Mesenchymal stem cell (in vitro differentiated cells and primary cell): ENCODE results near the gene CERS6.
A peak's percentile ranks its signal among the peaks of the same experiment; 100 is the strongest.

ENCODE experiments used
- DNase-seq: peaks from one replicate; pipeline ENCODE4 v3.0.0-alpha.2; 2013
- H2AFZ ChIP-seq: one replicate; pipeline ENCODE4 v1.6.1; 2013; ENCODE audit warnings: low read depth, mild to moderate bottlenecking, control low read depth, inconsistent platforms, low read length, moderate library complexity
- H2AK5ac ChIP-seq: 2 replicates; pipeline ENCODE4 v1.6.1; 2013; ENCODE audit warnings: low read length, moderate library complexity, mild to moderate bottlenecking, inconsistent platforms; ENCODE audit not compliant: severe bottlenecking
- H2BK120ac ChIP-seq: one replicate; pipeline ENCODE4 v1.6.1; 2013; ENCODE audit warnings: low read depth, mild to moderate bottlenecking, inconsistent platforms, low read length, moderate library complexity
- H2BK12ac ChIP-seq, 2 experiments: one replicate each; pipeline ENCODE4 v1.6.1; 2013; ENCODE audit warnings: inconsistent platforms in 2 of 2, low read length in 2 of 2, mild to moderate bottlenecking in 2 of 2, moderate library complexity in 2 of 2, control low read depth in 1 of 2
- H2BK15ac ChIP-seq: one replicate; pipeline ENCODE4 v1.6.1; 2013; ENCODE audit warnings: mild to moderate bottlenecking, low read depth, inconsistent platforms; ENCODE audit not compliant: poor library complexity, severe bottlenecking
- H2BK5ac ChIP-seq: 2 replicates; pipeline ENCODE4 v1.6.1; 2013; ENCODE audit warnings: low read depth, mild to moderate bottlenecking, low read length, control low read depth, inconsistent platforms; ENCODE audit not compliant: poor library complexity, severe bottlenecking
- H3K14ac ChIP-seq, 2 experiments: one replicate each; pipeline ENCODE4 v1.6.1; 2013; ENCODE audit warnings: inconsistent platforms in 2 of 2, low read length in 2 of 2, control low read depth in 1 of 2, mild to moderate bottlenecking in 1 of 2, moderate library complexity in 1 of 2
- H3K18ac ChIP-seq, 2 experiments: one replicate each; pipeline ENCODE4 v1.6.1; 2013; ENCODE audit warnings: inconsistent platforms in 2 of 2, low read length in 2 of 2, control low read depth in 1 of 2, low read depth in 1 of 2, mild to moderate bottlenecking in 1 of 2
- H3K23ac ChIP-seq, 2 experiments: one replicate each; pipeline ENCODE4 v1.6.1; 2013; ENCODE audit warnings: inconsistent platforms in 2 of 2, low read length in 2 of 2, mild to moderate bottlenecking in 2 of 2, moderate library complexity in 2 of 2, control low read depth in 1 of 2
- H3K27ac ChIP-seq: 2 replicates; pipeline ENCODE4 v1.5.1; 2013; ENCODE audit warnings: mild to moderate bottlenecking, moderate library complexity, low read length, control low read depth, inconsistent platforms; ENCODE audit not compliant: poor library complexity, severe bottlenecking
- H3K27me3 ChIP-seq, 2 experiments: 2 replicates each; pipeline versions ENCODE4 v1.6.1 to v1.7.0; 2013; ENCODE audit warnings: low read length in 2 of 2, mild to moderate bottlenecking in 2 of 2, moderate library complexity in 2 of 2, control low read depth in 1 of 2, inconsistent platforms in 1 of 2; ENCODE audit not compliant: control insufficient read depth in 1 of 2, insufficient read depth in 1 of 2
- H3K36me3 ChIP-seq, 2 experiments: 2 replicates each; pipeline versions ENCODE4 v1.6.1 to v1.7.0; 2013; ENCODE audit warnings: low read length in 2 of 2, control low read depth in 1 of 2, inconsistent platforms in 1 of 2, low read depth in 1 of 2, mild to moderate bottlenecking in 1 of 2; ENCODE audit not compliant: insufficient read depth in 2 of 2, control insufficient read depth in 1 of 2
- H3K4ac ChIP-seq, 2 experiments: one replicate each; pipeline ENCODE4 v1.6.1; 2013; ENCODE audit warnings: inconsistent platforms in 2 of 2, low read length in 2 of 2, mild to moderate bottlenecking in 2 of 2, moderate library complexity in 2 of 2, control low read depth in 1 of 2, low read depth in 1 of 2
- H3K4me1 ChIP-seq: 2 replicates; pipeline ENCODE4 v1.6.1; 2013; ENCODE audit warnings: low read depth, low read length, control low read depth; ENCODE audit not compliant: control insufficient read depth, insufficient read depth
- H3K4me2 ChIP-seq: 2 replicates; pipeline ENCODE4 v1.6.1; 2013; ENCODE audit warnings: low read length, mild to moderate bottlenecking, inconsistent platforms; ENCODE audit not compliant: poor library complexity, severe bottlenecking
- H3K4me3 ChIP-seq, 2 experiments: 2 replicates each; pipeline versions ENCODE4 v1.5.1 to v1.7.0; 2013; ENCODE audit warnings: low read length in 2 of 2, mild to moderate bottlenecking in 2 of 2, control low read depth in 1 of 2, low read depth in 1 of 2; ENCODE audit not compliant: insufficient read depth in 1 of 2
- H3K79me1 ChIP-seq: replicated peaks from 2 replicates; pipeline ENCODE4 v1.6.1; 2013; ENCODE audit warnings: mild to moderate bottlenecking, control low read depth, low read length, inconsistent platforms; ENCODE audit not compliant: poor library complexity, severe bottlenecking
- H3K9ac ChIP-seq: 2 replicates; pipeline ENCODE4 v1.7.0; 2013; ENCODE audit warnings: mild to moderate bottlenecking, low read length, moderate library complexity
- H3K9me3 ChIP-seq: 2 replicates; pipeline ENCODE4 v1.7.0; 2013; ENCODE audit warnings: mild to moderate bottlenecking, low read length; ENCODE audit not compliant: control insufficient read depth
- H4K8ac ChIP-seq: one replicate; pipeline ENCODE4 v1.6.1; 2013; ENCODE audit warnings: inconsistent platforms, mild to moderate bottlenecking, low read length, moderate library complexity
- H4K91ac ChIP-seq: one replicate; pipeline ENCODE4 v1.6.1; 2013; ENCODE audit warnings: mild to moderate bottlenecking, low read length, inconsistent platforms
- WGBS: methylation state at CpG from one replicate; pipeline ENCODE4 v1.1.7; 2013; ENCODE audit warnings: mixed read lengths; 5-methylcytosine and 5-hydroxymethylcytosine counted together

Gene CERS6

GRCh38 chr2:168798076-168798887 is 342.2 kb downstream of the CERS6 start:
- Histone ChIP-seq H3K4me3 (no peak overlapping the region), H4K91ac (no peak overlapping the region), H3K18ac (no peak overlapping the region), H3K9ac (no peak overlapping the region), H3K27me3 (peaks cover 0 to 2% of the 10 kb centered on the region in 2 experiments), H3K27ac (no peak overlapping the region), H3K9me3 (no peaks in the 10 kb centered on the region), H2BK15ac (no peak overlapping the region), H2BK120ac (no peak overlapping the region), H2AK5ac (no peak overlapping the region), H3K4ac (no peak overlapping the region), H2BK12ac (no peak overlapping the region), H3K23ac (no peak overlapping the region), H3K79me1 (no peaks in the 10 kb centered on the region), H3K36me3 (no peaks in the 10 kb centered on the region), H2BK5ac (no peak overlapping the region), H3K4me1 (no peaks in the 10 kb centered on the region), H3K14ac (no peak overlapping the region), H2AFZ (no peak overlapping the region), H4K8ac (no peak overlapping the region), H3K4me2 (no peak overlapping the region)
- 64% methylated on average over 11 of the region's 13 CpGs for WGBS
- peak; percentile 32 for DNase-seq

GRCh38 chr2:168798888-168799410 is 342.9 kb downstream of the CERS6 start:
- H3K27ac ChIP-seq, result no peak overlapping the region
- no peak overlapping the region for H3K23ac ChIP-seq
- no peak for DNase-seq
- no peak overlapping the region for H3K14ac ChIP-seq
- H4K91ac ChIP-seq, result no peak overlapping the region
- no peak overlapping the region for H4K8ac ChIP-seq
- no peak overlapping the region for H3K4me3 ChIP-seq
- H3K79me1 ChIP-seq, result no peaks in the 10 kb centered on the region
- no peak overlapping the region for H3K9ac ChIP-seq
- H3K9me3 ChIP-seq, result no peaks in the 10 kb centered on the region
- peaks cover 0 to 2% of the 10 kb centered on the region in 2 experiments for H3K27me3 ChIP-seq
- H2BK12ac ChIP-seq, result peak overlapping the region in 1 of 2 experiments; percentile 38
- no peaks in the 10 kb centered on the region for H3K36me3 ChIP-seq
- no peak overlapping the region for H3K18ac ChIP-seq
- H2BK5ac ChIP-seq, result no peak overlapping the region
- WGBS, result 87% methylated on average over 1 of the region's 1 CpG
- H3K4me1 ChIP-seq, result no peaks in the 10 kb centered on the region
- H2AFZ ChIP-seq, result no peak overlapping the region
- no peak overlapping the region for H2BK120ac ChIP-seq
- H3K4ac ChIP-seq, result peak overlapping the region in 1 of 2 experiments; percentile 34
- H2BK15ac ChIP-seq, result no peak overlapping the region
- no peak overlapping the region for H2AK5ac ChIP-seq
- H3K4me2 ChIP-seq, result no peak overlapping the region

- Histone ChIP-seq H3K9ac (no peak overlapping the region), H4K8ac (no peak overlapping the region), H4K91ac (no peak overlapping the region), H3K4me2 (no peak overlapping the region), H2BK120ac (no peak overlapping the region), H3K23ac (no peak overlapping the region), H3K36me3 (no peaks in the 10 kb centered on the region), H2BK15ac (no peak overlapping the region), H3K14ac (no peak overlapping the region), H3K79me1 (no peaks in the 10 kb centered on the region), H3K4ac (no peak overlapping the region), H3K4me1 (no peaks in the 10 kb centered on the region), H3K27ac (no peak overlapping the region), H2AFZ (no peak overlapping the region), H3K9me3 (no peaks in the 10 kb centered on the region), H3K4me3 (no peak overlapping the region), H2BK5ac (no peak overlapping the region), H3K27me3 (peaks cover 0 to 2% of the 10 kb centered on the region in 2 experiments), H2AK5ac (no peak overlapping the region), H2BK12ac (no peak overlapping the region), H3K18ac (no peak overlapping the region)
- DNase-seq, result no peak
- WGBS, result 48% methylated on average over 2 of the region's 2 CpGs
Observed at GRCh38 chr2:168801471-168801870, 345.4 kb downstream of the CERS6 start.

- no peak within 1 kb of the TSS for H2BK15ac ChIP-seq
- H2BK12ac ChIP-seq, result peak within 1 kb of the TSS; percentile 24 to 79
- no peak within 1 kb of the TSS for H3K4me2 ChIP-seq
- H3K79me1 ChIP-seq, result no peaks in the 10 kb centered on the region
- H2AFZ ChIP-seq, result no peak within 1 kb of the TSS
- H4K8ac ChIP-seq, result peak within 1 kb of the TSS; percentile 92
- H3K27me3 ChIP-seq, result peaks cover 0 to 2% of the 10 kb centered on the region in 2 experiments
- no peak within 1 kb of the TSS for H2AK5ac ChIP-seq
- no peak within 1 kb of the TSS for H3K23ac ChIP-seq
- no peaks in the 10 kb centered on the region for H3K4me1 ChIP-seq
- H3K14ac ChIP-seq, result no peak within 1 kb of the TSS
- H3K27ac ChIP-seq, result no peak within 1 kb of the TSS
- no peak within 1 kb of the TSS for H3K4ac ChIP-seq
- peak within 1 kb of the TSS; percentile 25 for H4K91ac ChIP-seq
- H3K36me3 ChIP-seq, result no peaks in the 10 kb centered on the region
- H2BK120ac ChIP-seq, result no peak within 1 kb of the TSS
- no peak within 1 kb of the TSS for H2BK5ac ChIP-seq
- no peaks in the 10 kb centered on the region for H3K9me3 ChIP-seq
- no peak within 1 kb of the TSS for H3K9ac ChIP-seq
- peak within 1 kb of the TSS in 1 of 2 experiments; percentile 39 for H3K4me3 ChIP-seq
- peak; percentile 70 for DNase-seq
- peak within 1 kb of the TSS in 1 of 2 experiments; percentile 4 for H3K18ac ChIP-seq
- WGBS, result 28% methylated on average over 9 of the region's 10 CpGs
Observed at GRCh38 chr2:168801961-168802858, 346.1 kb downstream of the CERS6 start, which contains the start of gene NOSTRIN. NOSTRIN (plus strand) TSS chr2:168802637; CDS start chr2:168802647, 10 bp downstream.
